Osteoblast (primary cell): ENCODE results near the gene C17orf100. TPM values are rescaled to one million over a fixed set of nuclear protein-coding genes. Genes with fewer than 3 reads are reported as not detected.

Experiments
- DNase-seq: peaks from one replicate; pipeline ENCODE4 v3.0.0; 2011; ENCODE audit warnings: low spot score, mixed read lengths; ENCODE audit not compliant: insufficient read length; ENCODE audit errors: missing footprints
- H2AFZ ChIP-seq: 2 replicates; pipeline ENCODE4 v1.6.0; 2011; ENCODE audit warnings: mild to moderate bottlenecking, low read length
- H3K27ac ChIP-seq: 2 replicates; pipeline ENCODE4 v1.5.1; 2011; ENCODE audit warnings: mild to moderate bottlenecking, low read depth, low read length, moderate library complexity
- H3K27me3 ChIP-seq: 2 replicates; pipeline ENCODE4 v1.6.0; 2012; ENCODE audit warnings: mild to moderate bottlenecking, control low read depth, inconsistent platforms, low read length, moderate library complexity; ENCODE audit not compliant: insufficient read depth
- H3K36me3 ChIP-seq: 2 replicates; pipeline ENCODE4 v1.5.1; 2011; ENCODE audit warnings: mild to moderate bottlenecking, low read length, control low read depth, moderate library complexity; ENCODE audit not compliant: insufficient read depth
- H3K4me1 ChIP-seq: 2 replicates; pipeline ENCODE4 v1.5.1; 2011; ENCODE audit warnings: mild to moderate bottlenecking, low read length, control low read depth, moderate library complexity; ENCODE audit not compliant: insufficient read depth
- H3K4me2 ChIP-seq: 2 replicates; pipeline ENCODE4 v1.6.0; 2011; ENCODE audit warnings: mild to moderate bottlenecking, low read length; ENCODE audit not compliant: insufficient read depth
- H3K4me3 ChIP-seq: fragments of 200-600 bp; sonication (generic); 3 replicates; pipeline ENCODE4 v1.5.1; 2012; ENCODE audit warnings: mild to moderate bottlenecking, low read length, inconsistent platforms; ENCODE audit not compliant: insufficient read depth
- H3K79me2 ChIP-seq: 2 replicates; pipeline ENCODE4 v1.6.0; 2012; ENCODE audit warnings: mild to moderate bottlenecking, low read length, control low read depth, inconsistent platforms; ENCODE audit not compliant: insufficient read depth
- H3K9me3 ChIP-seq: 2 replicates; pipeline ENCODE4 v1.5.1; 2011; ENCODE audit warnings: low read depth, low read length, control low read depth
- H4K20me1 ChIP-seq: 2 replicates; pipeline ENCODE4 v1.6.0; 2012; ENCODE audit warnings: mild to moderate bottlenecking, low read length, control low read depth; ENCODE audit not compliant: insufficient read depth
- CTCF ChIP-seq: IDR thresholded peaks from 2 replicates; pipeline ENCODE4 v1.5.1; 2011; ENCODE audit warnings: mild to moderate bottlenecking, low read depth, low read length, moderate library complexity; ENCODE audit errors: extremely low read depth
- total RNA-seq: library from RNA; depleted of rRNA; stranded (reverse); fragments of >200 nt; gene quantifications from 2 replicates; pipeline ENCODE4 v1.2.3, GENCODE V29; 2012

C17orf100 gene
- total RNA-seq, 1 donor, result 0.72 TPM

- no peak for DNase-seq
- H3K4me2 ChIP-seq, result peak overlapping the region; percentile 39
- peaks cover 21% of the 10 kb centered on the region for H3K4me1 ChIP-seq
- no peaks in the 10 kb centered on the region for H3K27me3 ChIP-seq
- peaks cover 43% of the 10 kb centered on the region for H3K36me3 ChIP-seq
- peak overlapping the region; percentile 52 for H3K27ac ChIP-seq
- no peak for TF ChIP-seq CTCF
- no peaks in the 10 kb centered on the region for H4K20me1 ChIP-seq
- no peak overlapping the region for H2AFZ ChIP-seq
- peaks cover 15% of the 10 kb centered on the region for H3K79me2 ChIP-seq
- H3K9me3 ChIP-seq, result no peaks in the 10 kb centered on the region
- H3K4me3 ChIP-seq, result no peak overlapping the region
Measured at GRCh38 chr17:6623941-6624340, 27.6 kb upstream of the C17orf100 start.

- peaks cover 43% of the 10 kb centered on the region for H3K36me3 ChIP-seq
- no peak overlapping the region for H3K4me3 ChIP-seq
- no peaks in the 10 kb centered on the region for H3K27me3 ChIP-seq
- no peak for DNase-seq
- no peaks in the 10 kb centered on the region for H4K20me1 ChIP-seq
- TF ChIP-seq CTCF, result no peak
- H3K4me2 ChIP-seq, result no peak overlapping the region
- peaks cover 23% of the 10 kb centered on the region for H3K79me2 ChIP-seq
- H3K9me3 ChIP-seq, result no peaks in the 10 kb centered on the region
- peaks cover 21% of the 10 kb centered on the region for H3K4me1 ChIP-seq
- no peak overlapping the region for H3K27ac ChIP-seq
- no peak overlapping the region for H2AFZ ChIP-seq
Measured at GRCh38 chr17:6626616-6627015, 24.9 kb upstream of the C17orf100 start.

DNA sequence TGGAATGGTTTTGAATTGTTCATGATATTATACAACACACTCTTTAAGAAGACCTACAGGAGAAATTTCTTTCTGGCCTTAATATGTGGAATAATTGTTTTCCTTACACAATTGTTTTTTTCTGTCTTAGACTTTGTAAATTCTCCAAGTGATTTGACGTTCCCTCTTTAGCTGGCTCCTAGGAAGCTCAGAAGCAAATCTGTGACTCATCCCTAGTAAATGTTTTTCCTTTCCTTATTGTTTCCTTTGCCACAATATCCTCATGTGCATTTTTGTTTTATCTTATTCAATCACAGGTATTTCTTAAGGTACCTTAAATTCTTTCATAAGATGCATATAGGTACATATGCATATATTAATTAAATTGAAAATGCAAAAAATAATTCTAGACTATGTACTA lies 24.5 kb upstream of the C17orf100 start:
- no peak for DNase-seq
- Histone ChIP-seq H2AFZ (no peak overlapping the region), H4K20me1 (no peaks in the 10 kb centered on the region), H3K36me3 (peaks cover 40% of the 10 kb centered on the region), H3K4me1 (peaks cover 21% of the 10 kb centered on the region), H3K27me3 (no peaks in the 10 kb centered on the region), H3K27ac (no peak overlapping the region), H3K4me2 (no peak overlapping the region), H3K4me3 (no peak overlapping the region), H3K79me2 (peaks cover 23% of the 10 kb centered on the region), H3K9me3 (no peaks in the 10 kb centered on the region)
- TF ChIP-seq CTCF, result no peak

GRCh38 chr17:6630390-6630789 lies 21.2 kb upstream of the C17orf100 start:
- H2AFZ ChIP-seq, result no peak overlapping the region
- H3K27ac ChIP-seq, result no peak overlapping the region
- no peaks in the 10 kb centered on the region for H3K27me3 ChIP-seq
- peaks cover 10% of the 10 kb centered on the region for H3K4me1 ChIP-seq
- no peak overlapping the region for H3K4me3 ChIP-seq
- H3K4me2 ChIP-seq, result no peak overlapping the region
- peaks cover 57% of the 10 kb centered on the region for H3K36me3 ChIP-seq
- DNase-seq, result no peak
- H4K20me1 ChIP-seq, result no peaks in the 10 kb centered on the region
- H3K79me2 ChIP-seq, result peaks cover 24% of the 10 kb centered on the region
- H3K9me3 ChIP-seq, result no peaks in the 10 kb centered on the region
- no peak for TF ChIP-seq CTCF
